B cell (primary cell): ENCODE results near the gene FAM163A. TPM values are rescaled to one million over a fixed set of nuclear protein-coding genes. Genes with fewer than 3 reads are reported as not detected.

Experiments used
- ATAC-seq: fragments of 200-7000 bp; cut with Tn5 transposase; one replicate; pipeline ENCODE4 v1.10.0; 2021; ENCODE audit warnings: low read depth, mild to moderate bottlenecking, moderate number of reproducible peaks, moderate library complexity
- CTCF ChIA-PET: fragments of 350-600 bp; sonication (Branson Sonifier 250); formaldehyde crosslinking; loops from one replicate; lab custom pipeline; 2021; ENCODE audit warnings: antibody characterized with exemption, inconsistent platforms; lab: Charles Lee
- POLR2A ChIA-PET: fragments of 350-600 bp; sonication (Branson Sonifier 250); formaldehyde crosslinking; loops from one replicate; lab custom pipeline; 2021; ENCODE audit warnings: antibody characterized with exemption; lab: Charles Lee
- DNase-seq: peaks from one replicate; pipeline ENCODE4 v3.0.0; 2013
- H2AFZ ChIP-seq: 2 replicates; pipeline ENCODE4 v1.6.1; 2012; ENCODE audit warnings: mild to moderate bottlenecking, low read depth, low read length; ENCODE audit not compliant: insufficient read depth, poor library complexity, severe bottlenecking
- H3K27ac ChIP-seq, 2 donors: 1 replicate in 1 of 2; 2 replicates in 1 of 2; pipeline ENCODE4 v1.5.1; 2012 to 2013; ENCODE audit warnings: low read length in 2 of 2, mild to moderate bottlenecking in 2 of 2, moderate library complexity in 1 of 2
- H3K27me3 ChIP-seq, 4 experiments: fragments of 200-600 bp in 1 of 4; sonication (generic) in 1 of 4; replicated peaks in 1 of 4; 1 replicate in 2 of 4; 2 replicates in 2 of 4; pipeline versions ENCODE4 v1.6.1 to v1.7.0; 2013 to 2016; ENCODE audit warnings: low read length in 3 of 4, mild to moderate bottlenecking in 2 of 4, mixed read lengths in 1 of 4, moderate library complexity in 1 of 4; ENCODE audit not compliant: insufficient read depth in 4 of 4, control insufficient read depth in 3 of 4; ENCODE audit errors: control extremely low read depth in 1 of 4
- H3K36me3 ChIP-seq, 2 experiments: replicated peaks in 1 of 2; 1 replicate in 1 of 2; 2 replicates in 1 of 2; pipeline versions ENCODE4 v1.6.1 to v1.7.1; 2013; ENCODE audit warnings: low read length in 1 of 2; ENCODE audit not compliant: insufficient read depth in 2 of 2, control insufficient read depth in 1 of 2; ENCODE audit errors: control extremely low read depth in 1 of 2, extremely low read depth in 1 of 2
- H3K4me1 ChIP-seq, 2 donors: fragments of 200-600 bp in 1 of 2; sonication (generic) in 1 of 2; 1 replicate in 1 of 2; 2 replicates in 1 of 2; pipeline versions ENCODE4 v1.5.1 to v1.6.1; 2013 to 2017; ENCODE audit warnings: low read length in 2 of 2; ENCODE audit not compliant: control insufficient read depth in 2 of 2, insufficient read depth in 2 of 2
- H3K4me2 ChIP-seq: replicated peaks from 2 replicates; pipeline ENCODE3; 2012; ENCODE audit warnings: mild to moderate bottlenecking, low read depth, low read length; ENCODE audit not compliant: poor library complexity, severe bottlenecking
- H3K4me3 ChIP-seq, 5 experiments: fragments of 200-600 bp in 1 of 5; sonication (generic) in 1 of 5; 1 replicate in 3 of 5; 2 replicates in 2 of 5; pipeline versions ENCODE4 v1.5.1 to v1.7.0; 2011 to 2016; ENCODE audit warnings: low read length in 4 of 5, mild to moderate bottlenecking in 4 of 5, low read depth in 2 of 5, control low read depth in 1 of 5, moderate library complexity in 1 of 5; ENCODE audit not compliant: insufficient read depth in 1 of 5; ENCODE audit errors: control extremely low read depth in 1 of 5, extremely low read depth in 1 of 5
- H3K79me2 ChIP-seq: fragments of 200-600 bp; sonication (generic); one replicate; pipeline ENCODE4 v1.6.0; 2016; ENCODE audit warnings: low read length; ENCODE audit not compliant: control insufficient read depth, insufficient read depth
- H3K9ac ChIP-seq: fragments of 200-600 bp; sonication (generic); 2 replicates; pipeline ENCODE4 v1.6.1; 2017; ENCODE audit warnings: mild to moderate bottlenecking, low read length, moderate library complexity
- H3K9me3 ChIP-seq, 3 donors: one replicate each; pipeline versions ENCODE4 v1.6.1 to v1.7.1; 2013; ENCODE audit warnings: low read length in 2 of 3; ENCODE audit not compliant: control insufficient read depth in 2 of 3, insufficient read depth in 1 of 3; ENCODE audit errors: control extremely low read depth in 1 of 3
- H4K20me1 ChIP-seq: 2 replicates; pipeline ENCODE4 v1.6.0; 2012; ENCODE audit warnings: mild to moderate bottlenecking, low read length; ENCODE audit not compliant: insufficient read depth, control insufficient read depth, poor library complexity, severe bottlenecking
- H3K27ac Mint-ChIP-seq: one replicate; pipeline ENCODE4 v1.8.0; 2021; ENCODE audit warnings: mixed read lengths
- H3K27me3 Mint-ChIP-seq: one replicate; pipeline ENCODE4 v1.8.0; 2021; ENCODE audit warnings: mixed read lengths
- H3K4me1 Mint-ChIP-seq: one replicate; pipeline ENCODE4 v1.8.0; 2021; ENCODE audit warnings: mixed read lengths
- H3K4me3 Mint-ChIP-seq: one replicate; pipeline ENCODE4 v1.8.0; 2021; ENCODE audit warnings: mixed read lengths
- H3K9me3 Mint-ChIP-seq: one replicate; pipeline ENCODE4 v1.8.0; 2022; ENCODE audit warnings: mixed read lengths; ENCODE audit not compliant: insufficient read depth
- EZH2 ChIP-seq: IDR thresholded peaks from 2 replicates; pipeline ENCODE4 v1.6.1; 2012; ENCODE audit warnings: borderline replicate concordance, low read depth, mild to moderate bottlenecking, moderate library complexity, low read length; ENCODE audit not compliant: insufficient read depth, poor library complexity, severe bottlenecking
- WGBS: methylation state at CpG from one replicate; pipeline ENCODE4 v1.1.5; 2013; ENCODE audit warnings: missing lambda C conversion rate; ENCODE audit not compliant: insufficient coverage; 5-methylcytosine and 5-hydroxymethylcytosine counted together
- intact Hi-C: fragments of 100-400 bp; cut with micrococcal nuclease; formaldehyde crosslinking; loops from one replicate; pipeline ENCODE4 v1.10.0; 2022
- polyA plus RNA-seq: library from polyadenylated mRNA; depleted of rRNA; stranded (reverse); fragments of >200 nt; gene quantifications from 2 replicates; pipeline ENCODE4 v1.2.3, GENCODE V29; 2012
- total RNA-seq, 2 donors: library from RNA; stranded (reverse); fragments of 120-200 nt in 1 of 2; gene quantifications; 1 replicate in 1 of 2; 2 replicates in 1 of 2; pipeline versions ENCODE4 v1.2.3 to v1.2.4, GENCODE V29; 2013 to 2022
- TF ChIP-seq, protein P1 (sequence below): fragments of 200-600 bp; IDR thresholded peaks from one replicate; pipeline ENCODE4 v1.8.0; 2022; ENCODE audit warnings: antibody characterized with exemption, mild to moderate bottlenecking

Gene FAM163A
- total and polyA plus RNA-seq, 2 donors (not counting 1 experiment from before 2014, with no cell fraction given): not detected

DNA sequence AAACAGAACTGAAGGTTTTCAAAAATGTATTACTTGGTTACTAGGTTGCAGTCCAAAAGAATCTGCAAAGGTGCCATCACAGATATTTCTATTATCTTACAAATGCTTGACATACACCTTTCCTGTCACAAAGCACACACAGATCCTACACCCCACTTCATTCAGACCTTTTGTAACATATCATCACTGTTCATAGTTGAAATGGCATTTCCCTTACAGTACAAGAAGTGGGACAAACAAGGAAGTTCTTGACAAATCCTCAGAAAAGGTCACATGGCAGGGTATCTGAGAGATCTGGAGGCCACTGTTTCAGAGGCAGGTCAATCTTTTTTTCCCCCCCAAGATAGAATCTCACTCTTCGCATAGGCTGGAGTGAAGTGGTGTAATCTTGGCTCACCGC lies 113.2 kb downstream of the FAM163A start:
- ChIA-PET CTCF (no interaction called here), POLR2A (no interaction called here)
- ATAC-seq: no peak
- Histone ChIP-seq H3K4me3 (no peak overlapping the region), H3K27ac (no peak overlapping the region), H3K27me3 (no peaks in the 10 kb centered on the region), H3K9ac (no peak overlapping the region), H3K9me3 (no peaks in the 10 kb centered on the region), H3K4me2 (no peak overlapping the region), H2AFZ (no peak overlapping the region), H3K4me1 (no peaks in the 10 kb centered on the region), H4K20me1 (no peaks in the 10 kb centered on the region), H3K79me2 (no peaks in the 10 kb centered on the region), H3K36me3 (peaks cover 10 to 30% of the 10 kb centered on the region in 2 experiments)
- Mint-ChIP-seq H3K27me3 (no peaks in the 10 kb centered on the region), H3K4me1 (no peaks in the 10 kb centered on the region), H3K4me3 (no peak overlapping the region), H3K27ac (no peak overlapping the region), H3K9me3 (no peaks in the 10 kb centered on the region)
- no peak for DNase-seq
- TF ChIP-seq, protein P1, sequence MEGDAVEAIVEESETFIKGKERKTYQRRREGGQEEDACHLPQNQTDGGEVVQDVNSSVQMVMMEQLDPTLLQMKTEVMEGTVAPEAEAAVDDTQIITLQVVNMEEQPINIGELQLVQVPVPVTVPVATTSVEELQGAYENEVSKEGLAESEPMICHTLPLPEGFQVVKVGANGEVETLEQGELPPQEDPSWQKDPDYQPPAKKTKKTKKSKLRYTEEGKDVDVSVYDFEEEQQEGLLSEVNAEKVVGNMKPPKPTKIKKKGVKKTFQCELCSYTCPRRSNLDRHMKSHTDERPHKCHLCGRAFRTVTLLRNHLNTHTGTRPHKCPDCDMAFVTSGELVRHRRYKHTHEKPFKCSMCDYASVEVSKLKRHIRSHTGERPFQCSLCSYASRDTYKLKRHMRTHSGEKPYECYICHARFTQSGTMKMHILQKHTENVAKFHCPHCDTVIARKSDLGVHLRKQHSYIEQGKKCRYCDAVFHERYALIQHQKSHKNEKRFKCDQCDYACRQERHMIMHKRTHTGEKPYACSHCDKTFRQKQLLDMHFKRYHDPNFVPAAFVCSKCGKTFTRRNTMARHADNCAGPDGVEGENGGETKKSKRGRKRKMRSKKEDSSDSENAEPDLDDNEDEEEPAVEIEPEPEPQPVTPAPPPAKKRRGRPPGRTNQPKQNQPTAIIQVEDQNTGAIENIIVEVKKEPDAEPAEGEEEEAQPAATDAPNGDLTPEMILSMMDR: no peak
- no peak for TF ChIP-seq EZH2
- intact Hi-C loops: no loop called here
- WGBS: no CpG with 5 or more reads among the region's 2 CpGs

DNA sequence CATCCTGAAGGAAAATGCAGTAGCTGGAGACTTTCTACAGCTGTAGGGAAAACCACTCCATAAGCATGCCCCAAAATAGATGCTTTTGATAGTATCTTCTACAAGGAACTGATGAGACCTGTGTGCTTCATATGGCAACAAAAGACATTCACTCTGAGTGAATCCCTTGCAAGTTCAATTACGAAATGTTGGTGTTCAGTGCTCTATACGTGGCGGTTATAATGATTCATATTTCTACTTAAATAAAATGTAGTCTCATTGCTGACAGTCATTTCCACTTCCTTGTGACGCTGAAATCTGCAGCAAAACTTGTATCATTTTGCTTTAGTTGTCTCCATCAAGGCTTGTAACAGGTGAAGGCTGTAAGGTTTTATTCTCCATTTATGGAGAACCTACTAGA lies 113.9 kb downstream of the FAM163A start:
- POLR2A ChIA-PET: no interaction called here
- no peaks in the 10 kb centered on the region for H3K27me3 Mint-ChIP-seq
- Histone ChIP-seq H2AFZ (no peak overlapping the region), H3K27ac (no peak overlapping the region), H3K9ac (no peak overlapping the region), H3K4me1 (no peaks in the 10 kb centered on the region), H3K9me3 (no peaks in the 10 kb centered on the region), H3K27me3 (no peaks in the 10 kb centered on the region), H4K20me1 (no peaks in the 10 kb centered on the region), H3K4me2 (no peak overlapping the region), H3K79me2 (no peaks in the 10 kb centered on the region), H3K4me3 (no peak overlapping the region), H3K36me3 (peaks cover 9 to 22% of the 10 kb centered on the region in 2 experiments)
- no peak for ATAC-seq
- no peak for TF ChIP-seq EZH2
- TF ChIP-seq, protein P1: no peak
- no CpG with 5 or more reads among the region's 4 CpGs for WGBS
- CTCF ChIA-PET: no interaction called here
- no peaks in the 10 kb centered on the region for H3K9me3 Mint-ChIP-seq
- DNase-seq: no peak
- H3K4me3 Mint-ChIP-seq: no peak overlapping the region
- intact Hi-C loops: no loop called here
- no peak overlapping the region for H3K27ac Mint-ChIP-seq
- H3K4me1 Mint-ChIP-seq: no peaks in the 10 kb centered on the region
